B cell (primary cell): ENCODE results near the gene ARHGEF37. TPM values are rescaled to one million over a fixed set of nuclear protein-coding genes. Genes with fewer than 3 reads are reported as not detected.

Source experiments
- ATAC-seq: fragments of 200-7000 bp; cut with Tn5 transposase; one replicate; pipeline ENCODE4 v1.10.0; 2021; ENCODE audit warnings: low read depth, mild to moderate bottlenecking, moderate number of reproducible peaks, moderate library complexity
- CTCF ChIA-PET: fragments of 350-600 bp; sonication (Branson Sonifier 250); formaldehyde crosslinking; loops from one replicate; lab custom pipeline; 2021; ENCODE audit warnings: antibody characterized with exemption, inconsistent platforms; lab: Charles Lee
- POLR2A ChIA-PET: fragments of 350-600 bp; sonication (Branson Sonifier 250); formaldehyde crosslinking; loops from one replicate; lab custom pipeline; 2021; ENCODE audit warnings: antibody characterized with exemption; lab: Charles Lee
- DNase-seq: peaks from one replicate; pipeline ENCODE4 v3.0.0; 2013
- H2AFZ ChIP-seq: 2 replicates; pipeline ENCODE4 v1.6.1; 2012; ENCODE audit warnings: mild to moderate bottlenecking, low read depth, low read length; ENCODE audit not compliant: insufficient read depth, poor library complexity, severe bottlenecking
- H3K27ac ChIP-seq, 2 donors: 1 replicate in 1 of 2; 2 replicates in 1 of 2; pipeline ENCODE4 v1.5.1; 2012 to 2013; ENCODE audit warnings: low read length in 2 of 2, mild to moderate bottlenecking in 2 of 2, moderate library complexity in 1 of 2
- H3K27me3 ChIP-seq, 4 experiments: fragments of 200-600 bp in 1 of 4; sonication (generic) in 1 of 4; replicated peaks in 1 of 4; 1 replicate in 2 of 4; 2 replicates in 2 of 4; pipeline versions ENCODE4 v1.6.1 to v1.7.0; 2013 to 2016; ENCODE audit warnings: low read length in 3 of 4, mild to moderate bottlenecking in 2 of 4, mixed read lengths in 1 of 4, moderate library complexity in 1 of 4; ENCODE audit not compliant: insufficient read depth in 4 of 4, control insufficient read depth in 3 of 4; ENCODE audit errors: control extremely low read depth in 1 of 4
- H3K36me3 ChIP-seq, 2 experiments: replicated peaks in 1 of 2; 1 replicate in 1 of 2; 2 replicates in 1 of 2; pipeline versions ENCODE4 v1.6.1 to v1.7.1; 2013; ENCODE audit warnings: low read length in 1 of 2; ENCODE audit not compliant: insufficient read depth in 2 of 2, control insufficient read depth in 1 of 2; ENCODE audit errors: control extremely low read depth in 1 of 2, extremely low read depth in 1 of 2
- H3K4me1 ChIP-seq, 2 donors: fragments of 200-600 bp in 1 of 2; sonication (generic) in 1 of 2; 1 replicate in 1 of 2; 2 replicates in 1 of 2; pipeline versions ENCODE4 v1.5.1 to v1.6.1; 2013 to 2017; ENCODE audit warnings: low read length in 2 of 2; ENCODE audit not compliant: control insufficient read depth in 2 of 2, insufficient read depth in 2 of 2
- H3K4me2 ChIP-seq: replicated peaks from 2 replicates; pipeline ENCODE3; 2012; ENCODE audit warnings: mild to moderate bottlenecking, low read depth, low read length; ENCODE audit not compliant: poor library complexity, severe bottlenecking
- H3K4me3 ChIP-seq, 5 experiments: fragments of 200-600 bp in 1 of 5; sonication (generic) in 1 of 5; 1 replicate in 3 of 5; 2 replicates in 2 of 5; pipeline versions ENCODE4 v1.5.1 to v1.7.0; 2011 to 2016; ENCODE audit warnings: low read length in 4 of 5, mild to moderate bottlenecking in 4 of 5, low read depth in 2 of 5, control low read depth in 1 of 5, moderate library complexity in 1 of 5; ENCODE audit not compliant: insufficient read depth in 1 of 5; ENCODE audit errors: control extremely low read depth in 1 of 5, extremely low read depth in 1 of 5
- H3K79me2 ChIP-seq: fragments of 200-600 bp; sonication (generic); one replicate; pipeline ENCODE4 v1.6.0; 2016; ENCODE audit warnings: low read length; ENCODE audit not compliant: control insufficient read depth, insufficient read depth
- H3K9ac ChIP-seq: fragments of 200-600 bp; sonication (generic); 2 replicates; pipeline ENCODE4 v1.6.1; 2017; ENCODE audit warnings: mild to moderate bottlenecking, low read length, moderate library complexity
- H3K9me3 ChIP-seq, 3 donors: one replicate each; pipeline versions ENCODE4 v1.6.1 to v1.7.1; 2013; ENCODE audit warnings: low read length in 2 of 3; ENCODE audit not compliant: control insufficient read depth in 2 of 3, insufficient read depth in 1 of 3; ENCODE audit errors: control extremely low read depth in 1 of 3
- H4K20me1 ChIP-seq: 2 replicates; pipeline ENCODE4 v1.6.0; 2012; ENCODE audit warnings: mild to moderate bottlenecking, low read length; ENCODE audit not compliant: insufficient read depth, control insufficient read depth, poor library complexity, severe bottlenecking
- H3K27ac Mint-ChIP-seq: one replicate; pipeline ENCODE4 v1.8.0; 2021; ENCODE audit warnings: mixed read lengths
- H3K27me3 Mint-ChIP-seq: one replicate; pipeline ENCODE4 v1.8.0; 2021; ENCODE audit warnings: mixed read lengths
- H3K4me1 Mint-ChIP-seq: one replicate; pipeline ENCODE4 v1.8.0; 2021; ENCODE audit warnings: mixed read lengths
- H3K4me3 Mint-ChIP-seq: one replicate; pipeline ENCODE4 v1.8.0; 2021; ENCODE audit warnings: mixed read lengths
- H3K9me3 Mint-ChIP-seq: one replicate; pipeline ENCODE4 v1.8.0; 2022; ENCODE audit warnings: mixed read lengths; ENCODE audit not compliant: insufficient read depth
- EZH2 ChIP-seq: IDR thresholded peaks from 2 replicates; pipeline ENCODE4 v1.6.1; 2012; ENCODE audit warnings: borderline replicate concordance, low read depth, mild to moderate bottlenecking, moderate library complexity, low read length; ENCODE audit not compliant: insufficient read depth, poor library complexity, severe bottlenecking
- WGBS: methylation state at CpG from one replicate; pipeline ENCODE4 v1.1.5; 2013; ENCODE audit warnings: missing lambda C conversion rate; ENCODE audit not compliant: insufficient coverage; 5-methylcytosine and 5-hydroxymethylcytosine counted together
- intact Hi-C: fragments of 100-400 bp; cut with micrococcal nuclease; formaldehyde crosslinking; loops from one replicate; pipeline ENCODE4 v1.10.0; 2022
- polyA plus RNA-seq: library from polyadenylated mRNA; depleted of rRNA; stranded (reverse); fragments of >200 nt; gene quantifications from 2 replicates; pipeline ENCODE4 v1.2.3, GENCODE V29; 2012
- total RNA-seq, 2 donors: library from RNA; stranded (reverse); fragments of 120-200 nt in 1 of 2; gene quantifications; 1 replicate in 1 of 2; 2 replicates in 1 of 2; pipeline versions ENCODE4 v1.2.3 to v1.2.4, GENCODE V29; 2013 to 2022
- TF ChIP-seq, protein P1 (sequence below): fragments of 200-600 bp; IDR thresholded peaks from one replicate; pipeline ENCODE4 v1.8.0; 2022; ENCODE audit warnings: antibody characterized with exemption, mild to moderate bottlenecking

ARHGEF37 gene
- total and polyA plus RNA-seq, 2 donors (not counting 1 experiment from before 2014, with no cell fraction given): 0.06 to 1.7 TPM

DNA sequence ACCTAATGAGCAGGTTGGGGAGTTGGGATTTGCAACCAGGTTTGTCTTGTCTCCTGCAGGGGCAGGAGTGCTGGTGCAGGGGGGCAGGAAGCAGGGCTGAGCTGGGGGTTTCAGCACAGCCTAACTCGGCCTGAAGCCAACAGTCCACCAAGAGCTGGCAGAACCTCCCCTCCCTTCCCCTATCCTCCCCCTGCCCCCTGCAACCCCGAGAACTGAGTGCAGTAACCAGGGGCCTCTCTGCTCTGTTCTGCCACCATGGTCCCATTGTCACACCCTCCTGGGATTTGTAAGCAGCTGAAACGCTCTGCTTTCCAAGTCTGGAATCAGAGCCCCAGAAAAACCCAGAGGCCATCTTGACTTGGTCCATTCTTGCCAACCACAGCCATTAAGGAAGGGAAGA, 72.9 kb downstream of the ARHGEF37 start:
- Histone ChIP-seq H3K79me2 (no peaks in the 10 kb centered on the region), H3K4me2 (no peak overlapping the region), H3K9ac (no peak overlapping the region), H3K27me3 (peaks cover 0 to 3% (median under 1%) of the 10 kb centered on the region in 4 experiments), H2AFZ (no peak overlapping the region), H3K9me3 (peaks cover 0 to 12% (median 9%) of the 10 kb centered on the region in 3 donors), H4K20me1 (no peaks in the 10 kb centered on the region), H3K36me3 (no peaks in the 10 kb centered on the region), H3K4me3 (no peak overlapping the region), H3K4me1 (no peaks in the 10 kb centered on the region), H3K27ac (no peak overlapping the region)
- intact Hi-C loops: no loop called here
- peaks cover 6% of the 10 kb centered on the region for H3K9me3 Mint-ChIP-seq
- no peak overlapping the region for H3K27ac Mint-ChIP-seq
- DNase-seq (no peak), ATAC-seq (no peak)
- TF ChIP-seq, protein P1, sequence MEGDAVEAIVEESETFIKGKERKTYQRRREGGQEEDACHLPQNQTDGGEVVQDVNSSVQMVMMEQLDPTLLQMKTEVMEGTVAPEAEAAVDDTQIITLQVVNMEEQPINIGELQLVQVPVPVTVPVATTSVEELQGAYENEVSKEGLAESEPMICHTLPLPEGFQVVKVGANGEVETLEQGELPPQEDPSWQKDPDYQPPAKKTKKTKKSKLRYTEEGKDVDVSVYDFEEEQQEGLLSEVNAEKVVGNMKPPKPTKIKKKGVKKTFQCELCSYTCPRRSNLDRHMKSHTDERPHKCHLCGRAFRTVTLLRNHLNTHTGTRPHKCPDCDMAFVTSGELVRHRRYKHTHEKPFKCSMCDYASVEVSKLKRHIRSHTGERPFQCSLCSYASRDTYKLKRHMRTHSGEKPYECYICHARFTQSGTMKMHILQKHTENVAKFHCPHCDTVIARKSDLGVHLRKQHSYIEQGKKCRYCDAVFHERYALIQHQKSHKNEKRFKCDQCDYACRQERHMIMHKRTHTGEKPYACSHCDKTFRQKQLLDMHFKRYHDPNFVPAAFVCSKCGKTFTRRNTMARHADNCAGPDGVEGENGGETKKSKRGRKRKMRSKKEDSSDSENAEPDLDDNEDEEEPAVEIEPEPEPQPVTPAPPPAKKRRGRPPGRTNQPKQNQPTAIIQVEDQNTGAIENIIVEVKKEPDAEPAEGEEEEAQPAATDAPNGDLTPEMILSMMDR: no peak
- no peak for TF ChIP-seq EZH2
- 67% methylated on average over 1 of the region's 3 CpGs for WGBS
- CTCF ChIA-PET: interaction anchor here (1.2 kb wide), 1 partner anchor 174 kb away, joined by 6 read pairs; no protein-coding TSS in a partner anchor
- POLR2A ChIA-PET: no interaction called here
- H3K4me3 Mint-ChIP-seq: no peak overlapping the region
- H3K27me3 Mint-ChIP-seq: peaks cover 23% of the 10 kb centered on the region
- H3K4me1 Mint-ChIP-seq: no peaks in the 10 kb centered on the region

DNA sequence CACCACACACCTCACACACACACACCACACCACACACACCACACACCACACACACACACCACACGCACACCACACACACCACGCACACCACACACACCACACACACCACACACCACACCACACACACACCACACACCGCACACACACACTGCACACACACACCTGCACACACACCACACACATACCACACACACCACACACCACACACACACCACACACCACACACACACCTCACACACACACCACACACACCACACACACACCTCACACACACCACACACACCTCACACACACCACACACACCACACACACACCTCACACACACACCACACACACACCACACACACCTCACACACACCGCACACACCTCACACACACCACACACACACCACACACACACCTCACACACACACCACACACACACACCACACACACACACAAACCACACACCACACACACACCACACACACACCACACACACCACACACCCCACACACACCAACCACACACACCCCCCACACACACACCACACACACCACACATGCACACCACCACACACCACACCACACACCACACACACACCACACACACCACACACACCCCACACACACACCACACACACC, 73.7 kb downstream of the ARHGEF37 start:
- peaks cover 0 to 12% (median 9%) of the 10 kb centered on the region in 3 donors for H3K9me3 ChIP-seq
- WGBS: 80% methylated on average over 2 of the region's 4 CpGs
- H3K27me3 ChIP-seq: peaks cover 0 to 3% (median 1%) of the 10 kb centered on the region in 4 experiments
- H3K4me1 ChIP-seq: no peaks in the 10 kb centered on the region
- intact Hi-C loops: no loop called here
- no peak for ATAC-seq
- CTCF ChIA-PET: interaction anchor here (1.2 to 2.3 kb wide), 3 partner anchors 12 to 193 kb away, joined by 3 to 16 read pairs (median 6); no protein-coding TSS in a partner anchor
- no peak overlapping the region for H3K9ac ChIP-seq
- H3K27ac Mint-ChIP-seq: no peak overlapping the region
- peaks cover 6% of the 10 kb centered on the region for H3K9me3 Mint-ChIP-seq
- H3K27me3 Mint-ChIP-seq: peaks cover 25% of the 10 kb centered on the region
- POLR2A ChIA-PET: no interaction called here
- no peaks in the 10 kb centered on the region for H4K20me1 ChIP-seq
- H3K4me3 Mint-ChIP-seq: no peak overlapping the region
- no peaks in the 10 kb centered on the region for H3K4me1 Mint-ChIP-seq
- no peak overlapping the region for H2AFZ ChIP-seq
- H3K4me3 ChIP-seq: no peak overlapping the region
- TF ChIP-seq, protein P1: no peak
- TF ChIP-seq EZH2: no peak
- no peak for DNase-seq
- no peaks in the 10 kb centered on the region for H3K79me2 ChIP-seq
- H3K27ac ChIP-seq: no peak overlapping the region
- no peak overlapping the region for H3K4me2 ChIP-seq
- no peaks in the 10 kb centered on the region for H3K36me3 ChIP-seq
